ENCODE data around the gene METTL21C.

Gene METTL21C

DNA sequence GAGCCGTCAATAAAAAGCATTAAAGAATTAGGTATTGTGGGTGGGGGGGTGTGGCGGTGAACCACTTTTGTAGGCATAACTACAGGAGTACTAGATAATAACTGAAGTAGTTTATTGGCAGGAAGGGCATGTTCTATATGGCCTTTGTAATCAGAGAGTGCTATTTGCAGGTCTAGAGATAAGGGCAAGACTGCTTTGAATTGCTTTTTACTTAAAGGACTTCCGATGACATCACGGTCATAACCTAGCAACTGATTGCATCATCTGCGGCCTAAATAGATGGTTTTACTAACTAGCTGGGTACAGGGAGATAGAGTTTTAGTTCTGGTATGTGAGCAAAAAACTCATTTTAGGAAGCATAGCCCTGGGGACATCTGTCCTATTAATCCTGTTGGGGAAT is 24.7 kb downstream of the METTL21C start:
- ATAC-seq (replicated peaks) (no peak), DNase-seq (no peak)
- Mint-ChIP-seq H3K36me3 (peaks cover 52 to 69% of the 10 kb centered on the region in 2 donors), H3K27me3 (no peaks in the 10 kb centered on the region), H3K4me3 (no peak overlapping the region), H3K27ac (no peak overlapping the region), H3K9me3 (peaks cover 5 to 18% of the 10 kb centered on the region in 2 donors), H3K4me1 (no peaks in the 10 kb centered on the region)

DNA sequence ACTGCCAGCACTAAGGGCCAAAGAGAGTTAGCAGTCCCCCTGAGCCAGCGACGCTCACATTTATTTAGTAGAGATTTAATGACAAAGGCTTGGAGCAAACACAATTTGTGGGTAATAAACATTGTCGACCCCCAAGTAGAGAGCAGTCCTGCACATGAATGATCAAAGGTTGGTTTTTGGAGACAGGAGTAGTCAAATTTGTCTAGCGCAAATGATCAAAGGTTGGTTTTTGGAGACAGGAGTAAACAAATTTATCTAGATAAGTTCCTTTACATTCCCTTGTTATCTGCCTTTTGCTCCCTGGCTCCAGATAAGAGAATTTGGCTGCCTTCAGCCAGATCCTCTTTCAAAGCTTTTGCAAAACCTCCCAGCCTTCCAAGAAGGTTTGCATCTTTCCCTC is 26.9 kb downstream of the METTL21C start:
- DNase-seq (no peak), ATAC-seq (replicated peaks) (no peak)
- Mint-ChIP-seq H3K4me3 (no peak overlapping the region), H3K36me3 (peaks cover 55 to 71% of the 10 kb centered on the region in 2 donors), H3K27me3 (no peaks in the 10 kb centered on the region), H3K9me3 (peaks cover 5 to 18% of the 10 kb centered on the region in 2 donors), H3K27ac (no peak overlapping the region), H3K4me1 (no peaks in the 10 kb centered on the region)

DNA sequence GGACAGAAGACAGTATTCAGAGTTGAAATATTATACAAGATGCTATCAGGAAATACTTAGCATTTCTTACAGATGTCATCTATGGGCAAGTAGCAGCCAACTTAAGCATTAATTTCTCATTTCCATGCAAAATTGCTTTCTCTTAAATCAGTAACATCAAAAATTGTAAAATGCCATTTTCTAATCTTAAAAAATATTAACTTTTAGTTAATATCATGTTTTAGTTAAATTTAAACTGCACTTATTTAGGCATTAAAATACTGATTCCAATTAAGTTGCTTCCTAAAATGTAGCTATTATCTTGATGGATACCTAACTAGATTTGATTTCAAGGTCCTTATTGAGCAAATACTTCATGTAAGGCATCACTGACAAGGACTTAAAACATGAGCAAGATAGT is 27.8 kb downstream of the METTL21C start:
- no peak overlapping the region for H3K4me3 Mint-ChIP-seq
- peaks cover 5 to 18% of the 10 kb centered on the region in 2 donors for H3K9me3 Mint-ChIP-seq
- H3K27me3 Mint-ChIP-seq, result no peaks in the 10 kb centered on the region
- DNase-seq (no peak), ATAC-seq (replicated peaks) (no peak)
- no peaks in the 10 kb centered on the region for H3K4me1 Mint-ChIP-seq
- no peak overlapping the region for H3K27ac Mint-ChIP-seq
- H3K36me3 Mint-ChIP-seq, result peaks cover 57 to 68% of the 10 kb centered on the region in 2 donors

DNA sequence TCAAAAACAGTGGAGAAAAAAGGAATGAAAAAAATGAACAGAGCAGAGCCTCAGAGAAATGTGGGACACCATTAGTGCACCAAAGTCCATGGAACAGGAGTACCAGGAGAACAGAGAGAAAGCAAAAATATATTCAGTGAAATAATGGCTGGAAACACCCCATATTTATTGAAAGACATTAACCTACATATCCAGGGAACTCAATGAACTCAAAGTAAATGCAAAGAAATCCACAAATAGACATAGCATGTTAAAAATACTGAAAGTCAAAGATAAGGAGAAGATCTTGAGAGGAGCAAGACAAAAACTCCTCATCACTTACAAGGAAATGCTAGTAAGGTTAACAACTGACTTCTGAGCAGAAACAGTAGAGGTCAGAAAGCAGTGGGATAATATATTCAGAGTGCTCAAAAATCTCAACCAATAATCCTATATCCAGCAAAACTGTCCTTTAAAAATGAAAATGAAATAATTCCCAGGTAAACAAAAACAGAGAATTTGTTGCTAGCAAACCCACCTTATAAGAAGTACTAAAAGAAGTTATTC is 35.6 kb downstream of the METTL21C start:
- H3K27ac Mint-ChIP-seq, result no peak overlapping the region

DNA sequence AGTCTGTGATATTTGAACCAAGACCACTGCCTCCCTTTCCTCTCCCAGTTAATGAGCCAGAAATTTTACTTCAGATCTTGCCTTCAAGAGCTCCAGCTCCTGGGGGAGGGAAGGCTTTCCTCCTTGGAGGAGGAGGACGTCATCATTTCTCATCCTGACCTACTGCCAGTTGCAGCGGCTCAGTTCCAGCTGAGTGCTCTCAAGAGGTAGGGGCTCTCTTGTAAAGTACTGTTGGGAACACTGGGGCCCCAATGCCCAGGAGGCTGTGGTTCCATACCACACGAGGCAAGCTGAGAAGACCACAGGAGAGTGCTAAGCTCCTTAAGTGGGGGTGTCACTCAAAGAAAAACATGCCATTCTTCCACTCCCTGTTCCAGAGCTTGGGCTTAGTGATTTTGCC is 36.2 kb downstream of the METTL21C start:
- Mint-ChIP-seq H3K4me1 (no peaks in the 10 kb centered on the region), H3K36me3 (peaks cover 24 to 39% of the 10 kb centered on the region in 2 donors), H3K27me3 (no peaks in the 10 kb centered on the region), H3K27ac (no peak overlapping the region), H3K9me3 (peaks cover 6 to 8% of the 10 kb centered on the region in 2 donors), H3K4me3 (no peak overlapping the region)
- ATAC-seq (replicated peaks) (no peak), DNase-seq (no peak)

More for the DNA sequence above, 35.6 kb downstream of the METTL21C start:
- no peak for DNase-seq
- Mint-ChIP-seq H3K4me3 (no peak overlapping the region), H3K4me1 (no peaks in the 10 kb centered on the region), H3K9me3 (peaks cover 6 to 8% of the 10 kb centered on the region in 2 donors), H3K27me3 (no peaks in the 10 kb centered on the region), H3K36me3 (peaks cover 27 to 44% of the 10 kb centered on the region in 2 donors)
- no peak for ATAC-seq (replicated peaks)

DNA sequence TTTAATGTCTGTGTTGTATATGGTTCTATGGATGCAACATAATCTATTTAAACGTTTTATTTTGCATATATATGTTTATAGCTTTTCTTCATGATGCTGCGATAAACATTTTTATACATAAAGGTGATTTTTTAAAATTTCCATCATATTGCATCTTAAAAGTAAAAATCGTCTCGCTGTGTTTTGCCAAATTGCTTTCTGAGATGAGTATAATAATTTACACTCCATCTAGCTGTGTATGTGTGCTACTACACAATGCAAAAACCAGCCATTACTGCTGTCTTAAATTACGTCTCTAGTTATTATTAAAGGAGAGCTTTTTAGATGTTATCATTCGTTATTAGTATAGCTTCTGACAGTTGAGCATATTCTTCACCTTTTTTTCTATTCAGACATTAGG is 37.2 kb downstream of the METTL21C start:
- ATAC-seq (replicated peaks) (no peak), DNase-seq (no peak)
- H3K9me3 Mint-ChIP-seq, result peaks cover 6 to 8% of the 10 kb centered on the region in 2 donors
- no peak overlapping the region for H3K4me3 Mint-ChIP-seq
- no peaks in the 10 kb centered on the region for H3K27me3 Mint-ChIP-seq
- no peaks in the 10 kb centered on the region for H3K4me1 Mint-ChIP-seq
- peaks cover 25 to 41% of the 10 kb centered on the region in 2 donors for H3K36me3 Mint-ChIP-seq
- H3K27ac Mint-ChIP-seq, result no peak overlapping the region

DNA sequence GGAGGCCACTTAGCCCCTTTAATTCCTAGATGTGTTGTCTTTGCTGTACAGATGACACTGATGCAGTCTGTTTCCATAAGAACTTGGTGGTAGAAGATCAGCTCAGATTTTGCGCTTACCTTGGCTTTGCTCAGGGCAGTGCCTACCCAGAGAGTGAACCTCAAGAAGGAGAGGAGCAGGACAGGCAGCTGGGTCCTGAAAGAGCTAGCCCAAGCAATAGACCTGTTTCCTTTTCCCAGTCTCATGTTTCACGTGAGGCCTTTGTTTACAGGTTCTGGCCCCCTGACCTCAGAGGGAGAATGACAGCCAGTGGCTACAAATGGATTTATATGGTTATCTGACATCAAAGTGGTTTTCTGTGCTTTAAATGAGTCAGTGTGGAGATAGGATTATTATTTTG is 40.1 kb downstream of the METTL21C start:
- ATAC-seq (replicated peaks), result no peak
- Mint-ChIP-seq H3K36me3 (peaks cover 16 to 24% of the 10 kb centered on the region in 2 donors), H3K4me3 (no peak overlapping the region), H3K4me1 (no peaks in the 10 kb centered on the region), H3K27ac (no peak overlapping the region), H3K27me3 (no peaks in the 10 kb centered on the region), H3K9me3 (peaks cover 6 to 8% of the 10 kb centered on the region in 2 donors)
- no peak for DNase-seq

DNA sequence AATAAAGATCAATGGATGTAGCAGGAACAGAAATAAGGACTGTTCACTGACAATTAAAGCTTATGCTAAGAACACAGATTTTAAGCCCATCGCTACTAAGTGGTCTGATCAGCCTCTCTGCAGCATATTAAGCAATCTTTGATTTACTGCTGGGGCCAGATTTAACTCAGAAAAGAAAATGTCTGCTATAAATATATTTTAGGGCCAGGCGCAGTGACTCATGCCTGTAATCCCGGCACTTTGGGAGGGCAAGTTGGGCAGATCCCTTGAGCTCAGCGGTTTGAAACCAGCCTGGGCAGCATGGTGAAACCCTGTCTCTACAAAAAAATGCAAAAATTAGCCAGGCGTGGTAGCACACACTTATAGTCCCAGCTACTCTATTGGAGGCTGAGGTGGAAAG is 43.0 kb downstream of the METTL21C start:
- Mint-ChIP-seq H3K9me3 (no peaks in the 10 kb centered on the region), H3K27me3 (no peaks in the 10 kb centered on the region), H3K4me3 (no peak overlapping the region), H3K4me1 (no peaks in the 10 kb centered on the region), H3K27ac (no peak overlapping the region), H3K36me3 (peaks cover 10 to 14% of the 10 kb centered on the region in 2 donors)
- DNase-seq, result no peak
- no peak for ATAC-seq (replicated peaks)

DNA sequence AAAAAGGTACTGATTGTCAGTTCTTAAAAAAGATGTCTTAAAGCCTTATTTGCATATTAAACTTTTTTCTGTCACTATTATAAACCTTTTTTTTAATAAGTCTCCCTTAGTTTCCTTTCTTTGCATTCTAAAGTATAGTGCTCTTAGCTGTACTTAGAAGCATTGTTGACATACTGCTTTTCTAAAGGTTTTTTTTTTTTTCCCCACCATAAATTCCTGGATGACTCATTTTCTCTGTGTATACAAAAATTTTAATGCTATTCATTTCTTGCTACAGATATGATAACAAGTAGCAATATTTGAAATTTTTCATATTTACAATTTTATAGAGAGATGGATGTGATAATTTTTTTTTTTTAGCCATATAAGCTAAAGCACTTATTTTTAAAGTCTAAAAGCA is 43.5 kb downstream of the METTL21C start:
- Mint-ChIP-seq H3K36me3 (peaks cover 13 to 17% of the 10 kb centered on the region in 2 donors), H3K9me3 (no peaks in the 10 kb centered on the region), H3K4me3 (no peak overlapping the region), H3K27me3 (no peaks in the 10 kb centered on the region), H3K4me1 (no peaks in the 10 kb centered on the region), H3K27ac (no peak overlapping the region)
- ATAC-seq (replicated peaks), result no peak
- no peak for DNase-seq

DNA sequence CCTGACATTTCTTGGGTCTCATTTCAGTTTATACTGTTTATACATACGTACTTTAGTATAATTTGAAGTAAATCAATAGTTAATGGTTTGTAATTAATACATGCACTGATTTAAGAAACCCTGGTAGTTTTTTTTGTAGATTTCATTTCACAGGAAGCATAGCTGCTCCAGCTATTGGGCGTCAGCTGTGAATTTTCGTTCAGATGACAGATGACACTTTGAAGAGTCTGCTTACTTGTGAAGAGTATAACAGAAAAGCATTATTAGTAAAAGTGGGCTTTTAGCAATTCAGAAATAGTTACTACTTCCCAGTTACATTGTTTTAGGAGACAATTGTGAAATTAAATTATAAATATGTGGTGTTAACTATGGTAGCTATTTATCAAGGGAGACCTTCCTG is 44.4 kb downstream of the METTL21C start:
- Mint-ChIP-seq H3K36me3 (peaks cover 13 to 18% of the 10 kb centered on the region in 2 donors), H3K4me3 (no peak overlapping the region), H3K27ac (no peak overlapping the region), H3K9me3 (no peaks in the 10 kb centered on the region), H3K4me1 (no peaks in the 10 kb centered on the region), H3K27me3 (no peaks in the 10 kb centered on the region)
- DNase-seq (no peak), ATAC-seq (replicated peaks) (no peak)

DNA sequence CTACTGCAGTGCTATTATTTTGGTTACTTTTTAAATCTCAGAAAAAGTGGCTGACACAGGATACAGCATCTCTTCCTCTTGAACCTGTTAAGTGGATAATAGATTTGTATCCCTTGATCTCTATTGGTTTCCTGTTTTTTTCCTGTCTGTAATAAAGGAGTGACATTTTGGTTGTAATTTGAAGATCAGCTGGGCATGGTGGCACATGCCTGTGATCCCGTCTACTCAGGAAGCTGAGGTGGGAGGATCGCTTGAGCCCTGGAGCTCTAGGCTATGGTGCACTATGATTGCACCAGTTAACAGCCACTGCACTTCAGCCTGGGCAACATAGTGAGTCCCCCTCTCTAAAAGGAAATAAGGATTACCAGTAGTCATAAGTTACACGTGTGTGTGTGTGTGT is 46.8 kb downstream of the METTL21C start:
- Mint-ChIP-seq H3K36me3 (peaks cover 15 to 22% of the 10 kb centered on the region in 2 donors), H3K4me3 (no peak overlapping the region), H3K27me3 (no peaks in the 10 kb centered on the region), H3K4me1 (no peaks in the 10 kb centered on the region), H3K9me3 (no peaks in the 10 kb centered on the region), H3K27ac (no peak overlapping the region)
- DNase-seq (no peak), ATAC-seq (replicated peaks) (no peak)

DNA sequence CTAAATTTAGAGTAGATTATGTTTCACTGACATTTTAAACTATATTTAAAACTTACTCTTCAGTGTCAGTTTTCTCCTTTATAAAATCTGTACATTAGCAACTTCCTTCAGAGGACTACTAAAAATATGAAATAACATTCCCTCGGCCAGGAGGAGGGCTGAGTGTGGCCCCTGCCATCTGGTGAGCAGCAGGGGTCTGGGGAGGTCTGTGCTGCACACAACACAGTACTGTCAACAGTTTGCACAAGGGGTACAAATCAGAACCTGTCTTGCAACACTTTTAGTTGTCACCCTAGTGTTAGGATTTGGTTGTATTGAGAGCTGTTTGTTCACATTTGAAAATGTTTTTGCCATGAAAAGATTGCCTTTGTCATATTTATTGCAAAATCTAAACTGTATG is 49.1 kb downstream of the METTL21C start:
- H3K27ac Mint-ChIP-seq, result no peak overlapping the region
- no peaks in the 10 kb centered on the region for H3K27me3 Mint-ChIP-seq
- H3K9me3 Mint-ChIP-seq, result no peaks in the 10 kb centered on the region
- ATAC-seq (replicated peaks) (no peak), DNase-seq (no peak)
- H3K4me1 Mint-ChIP-seq, result no peaks in the 10 kb centered on the region
- H3K36me3 Mint-ChIP-seq, result peaks cover 19 to 26% of the 10 kb centered on the region in 2 donors
- no peak overlapping the region for H3K4me3 Mint-ChIP-seq

DNA sequence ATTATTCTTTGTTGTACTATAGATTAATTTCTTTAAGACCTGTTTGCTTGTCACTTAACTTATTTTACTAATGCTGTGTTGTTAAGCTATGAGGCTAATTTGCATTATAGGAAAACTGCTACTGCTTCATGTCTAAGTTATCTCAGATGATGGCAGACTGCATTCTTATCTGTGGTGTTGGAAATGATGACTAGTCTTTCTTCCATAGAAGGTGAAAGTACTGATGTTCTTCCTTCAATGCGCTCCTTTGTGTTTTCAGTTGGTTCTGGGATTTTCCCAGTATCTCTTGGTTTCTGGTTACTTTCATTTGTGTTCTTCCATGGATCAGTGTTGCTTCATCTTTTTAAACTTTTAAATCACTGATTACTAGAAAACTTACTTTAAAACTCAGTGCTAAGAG is 51.2 kb downstream of the METTL21C start:
- ATAC-seq (replicated peaks) (no peak), DNase-seq (no peak)
- H3K27ac Mint-ChIP-seq, result no peak overlapping the region
- H3K4me3 Mint-ChIP-seq, result no peak overlapping the region
- H3K27me3 Mint-ChIP-seq, result no peaks in the 10 kb centered on the region
- H3K9me3 Mint-ChIP-seq, result no peaks in the 10 kb centered on the region
- H3K4me1 Mint-ChIP-seq, result no peaks in the 10 kb centered on the region
- H3K36me3 Mint-ChIP-seq, result peaks cover 20 to 29% of the 10 kb centered on the region in 2 donors

DNA sequence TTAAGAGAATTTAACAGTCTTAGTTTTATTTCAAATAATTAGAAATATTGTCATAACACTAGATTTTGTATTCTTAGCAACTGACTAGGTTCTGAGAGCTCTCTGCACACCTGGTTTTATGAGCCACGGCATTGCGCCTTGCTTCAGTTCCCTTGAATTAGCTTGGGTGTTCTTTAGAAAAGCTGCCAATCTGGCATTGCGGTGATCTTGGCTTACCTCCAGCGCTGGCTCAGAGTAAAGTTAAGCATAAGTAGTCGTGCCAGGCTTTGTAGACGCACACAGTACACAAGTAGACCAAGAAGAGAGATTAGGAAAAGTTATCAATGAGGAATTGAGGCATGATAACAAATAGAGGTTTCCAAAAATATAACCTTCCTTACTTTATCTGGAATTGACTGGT is 52.4 kb downstream of the METTL21C start:
- ATAC-seq (replicated peaks), result no peak
- peaks cover 24 to 34% of the 10 kb centered on the region in 2 donors for H3K36me3 Mint-ChIP-seq
- H3K4me1 Mint-ChIP-seq, result no peaks in the 10 kb centered on the region
- H3K27ac Mint-ChIP-seq, result no peak overlapping the region
- H3K9me3 Mint-ChIP-seq, result no peaks in the 10 kb centered on the region
- H3K4me3 Mint-ChIP-seq, result no peak overlapping the region
- no peak for DNase-seq
- H3K27me3 Mint-ChIP-seq, result no peaks in the 10 kb centered on the region

DNA sequence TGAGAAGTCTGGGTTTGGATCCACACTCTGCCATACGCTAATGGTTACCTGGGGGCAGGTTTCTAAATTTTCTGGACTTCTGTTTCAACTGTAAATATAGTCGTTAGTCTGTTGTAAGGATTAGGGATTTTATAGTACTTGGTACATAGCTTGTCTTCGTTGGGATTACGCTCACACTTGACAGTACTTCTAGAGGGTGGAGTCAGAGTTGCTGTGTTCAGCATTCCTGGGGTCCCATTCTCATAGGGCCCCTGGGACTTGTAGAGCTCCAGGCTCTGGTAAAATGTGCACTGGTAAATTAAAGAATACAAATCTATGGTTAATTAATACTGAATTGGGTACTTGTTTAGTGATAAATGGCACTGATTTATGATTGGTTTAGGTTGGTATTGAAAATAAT is 52.8 kb downstream of the METTL21C start:
- Mint-ChIP-seq H3K27ac (no peak overlapping the region), H3K27me3 (no peaks in the 10 kb centered on the region), H3K4me1 (no peaks in the 10 kb centered on the region), H3K36me3 (peaks cover 27 to 39% of the 10 kb centered on the region in 2 donors), H3K9me3 (no peaks in the 10 kb centered on the region), H3K4me3 (no peak overlapping the region)
- DNase-seq (no peak), ATAC-seq (replicated peaks) (no peak)

DNA sequence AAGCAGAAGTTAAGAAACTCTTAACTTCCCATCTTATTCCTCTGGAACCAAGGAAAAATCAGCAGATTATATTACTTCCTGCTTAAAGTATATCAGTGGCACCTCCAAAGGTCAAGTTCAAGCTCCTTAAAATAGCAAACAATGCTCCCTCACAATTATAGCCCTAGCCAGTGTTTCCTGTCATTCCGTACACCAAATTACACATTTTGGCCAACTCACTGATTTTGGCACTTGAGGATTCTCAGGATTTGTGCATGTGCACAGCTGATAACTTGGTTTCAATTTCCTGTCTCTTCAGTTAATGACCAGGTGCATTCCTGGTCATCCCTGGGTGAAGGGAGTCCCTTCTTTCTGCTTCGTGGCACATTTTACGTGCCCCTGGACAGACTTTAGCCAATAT is 56.1 kb downstream of the METTL21C start:
- Mint-ChIP-seq H3K27me3 (no peaks in the 10 kb centered on the region), H3K4me3 (no peak overlapping the region), H3K9me3 (no peaks in the 10 kb centered on the region), H3K36me3 (peaks cover 38 to 59% of the 10 kb centered on the region in 2 donors), H3K4me1 (no peaks in the 10 kb centered on the region), H3K27ac (no peak overlapping the region)
- DNase-seq (no peak), ATAC-seq (replicated peaks) (no peak)

Data from stimulated activated naive B cell treated with anti-CD40 and anti-IgM and Interleukin-4, amounts not matched to agents 10 μg/mL and 1 μg/mL and 100 μg/mL, for 72 hours (primary cell).